ENCODE results near the gene MSH3.

Gene MSH3

GRCh38 chr5:80655231-80655774, 851 bp downstream of the MSH3 start (continued):
- TF ChIP-seq, protein P1, sequence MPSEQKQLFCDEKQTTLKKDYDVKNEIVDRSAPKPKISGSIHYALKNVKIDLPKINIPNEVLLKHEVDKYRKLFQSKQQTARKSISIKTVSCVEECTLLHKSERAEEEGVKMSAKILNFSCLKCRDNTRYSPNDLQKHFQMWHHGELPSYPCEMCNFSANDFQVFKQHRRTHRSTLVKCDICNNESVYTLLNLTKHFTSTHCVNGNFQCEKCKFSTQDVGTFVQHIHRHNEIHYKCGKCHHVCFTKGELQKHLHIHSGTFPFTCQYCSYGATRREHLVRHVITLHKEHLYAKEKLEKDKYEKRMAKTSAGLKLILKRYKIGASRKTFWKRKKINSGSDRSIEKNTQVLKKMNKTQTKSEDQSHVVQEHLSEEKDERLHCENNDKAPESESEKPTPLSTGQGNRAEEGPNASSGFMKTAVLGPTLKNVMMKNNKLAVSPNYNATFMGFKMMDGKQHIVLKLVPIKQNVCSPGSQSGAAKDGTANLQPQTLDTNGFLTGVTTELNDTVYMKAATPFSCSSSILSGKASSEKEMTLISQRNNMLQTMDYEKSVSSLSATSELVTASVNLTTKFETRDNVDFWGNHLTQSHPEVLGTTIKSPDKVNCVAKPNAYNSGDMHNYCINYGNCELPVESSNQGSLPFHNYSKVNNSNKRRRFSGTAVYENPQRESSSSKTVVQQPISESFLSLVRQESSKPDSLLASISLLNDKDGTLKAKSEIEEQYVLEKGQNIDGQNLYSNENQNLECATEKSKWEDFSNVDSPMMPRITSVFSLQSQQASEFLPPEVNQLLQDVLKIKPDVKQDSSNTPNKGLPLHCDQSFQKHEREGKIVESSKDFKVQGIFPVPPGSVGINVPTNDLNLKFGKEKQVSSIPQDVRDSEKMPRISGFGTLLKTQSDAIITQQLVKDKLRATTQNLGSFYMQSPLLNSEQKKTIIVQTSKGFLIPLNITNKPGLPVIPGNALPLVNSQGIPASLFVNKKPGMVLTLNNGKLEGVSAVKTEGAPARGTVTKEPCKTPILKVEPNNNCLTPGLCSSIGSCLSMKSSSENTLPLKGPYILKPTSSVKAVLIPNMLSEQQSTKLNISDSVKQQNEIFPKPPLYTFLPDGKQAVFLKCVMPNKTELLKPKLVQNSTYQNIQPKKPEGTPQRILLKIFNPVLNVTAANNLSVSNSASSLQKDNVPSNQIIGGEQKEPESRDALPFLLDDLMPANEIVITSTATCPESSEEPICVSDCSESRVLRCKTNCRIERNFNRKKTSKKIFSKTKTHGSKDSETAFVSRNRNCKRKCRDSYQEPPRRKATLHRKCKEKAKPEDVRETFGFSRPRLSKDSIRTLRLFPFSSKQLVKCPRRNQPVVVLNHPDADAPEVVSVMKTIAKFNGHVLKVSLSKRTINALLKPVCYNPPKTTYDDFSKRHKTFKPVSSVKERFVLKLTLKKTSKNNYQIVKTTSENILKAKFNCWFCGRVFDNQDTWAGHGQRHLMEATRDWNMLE (tag by site-specific recombination; conservative IDR thresholded peaks at IDR 0.05; ENCODE audit: low read depth), result 0 out of 2 replicates have a peak, but pooled peaks have one; percentile 3

DNA sequence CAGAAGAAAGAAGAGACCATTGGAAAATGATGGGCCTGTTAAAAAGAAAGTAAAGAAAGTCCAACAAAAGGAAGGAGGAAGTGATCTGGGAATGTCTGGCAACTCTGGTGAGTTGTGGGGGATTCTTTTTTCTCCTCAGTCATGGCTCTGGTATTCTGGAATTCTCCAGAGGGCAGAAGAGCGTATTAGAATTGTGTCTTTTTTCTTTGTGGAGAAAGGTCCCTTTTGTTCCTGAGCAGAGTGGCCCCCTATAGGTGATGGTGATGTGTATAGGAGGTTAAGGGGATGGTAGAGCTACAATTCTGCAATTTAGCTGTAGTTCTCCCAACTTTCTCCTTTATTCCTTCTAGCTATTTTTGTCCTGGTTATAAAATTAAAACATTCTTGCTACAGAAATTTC, 2.0 kb downstream of the MSH3 start:
- Histone ChIP-seq H3K4me1 (ENCODE audit: control insufficient read depth, insufficient read depth, low read length) (peaks cover 6% of the 10 kb centered on the region; the same call in 1 of the 2 replicates), H3K9me3 (ENCODE audit: control insufficient read depth, insufficient read depth, low read depth, low read length) (no peaks in the 10 kb centered on the region), H3K36me3 (ENCODE audit: control insufficient read depth in 2 of 2, insufficient read depth in 1 of 2, low read length in 2 of 2) (peaks cover 43 to 50% of the 10 kb centered on the region in 2 experiments), H3K4me3 (ENCODE audit: low read depth, low read length) (no peak overlapping the region), H3K27ac (ENCODE audit: extremely low read depth, low read depth, low read length) (no peak overlapping the region)
- TF ChIP-seq ZNF341 (tag by site-specific recombination; IDR thresholded peaks at IDR 0.05; ENCODE audit: low read depth), result no peak
- no peak for TF ChIP-seq ZNF350 (tag by site-specific recombination; IDR thresholded peaks at IDR 0.05)
- TF ChIP-seq, protein P2, sequence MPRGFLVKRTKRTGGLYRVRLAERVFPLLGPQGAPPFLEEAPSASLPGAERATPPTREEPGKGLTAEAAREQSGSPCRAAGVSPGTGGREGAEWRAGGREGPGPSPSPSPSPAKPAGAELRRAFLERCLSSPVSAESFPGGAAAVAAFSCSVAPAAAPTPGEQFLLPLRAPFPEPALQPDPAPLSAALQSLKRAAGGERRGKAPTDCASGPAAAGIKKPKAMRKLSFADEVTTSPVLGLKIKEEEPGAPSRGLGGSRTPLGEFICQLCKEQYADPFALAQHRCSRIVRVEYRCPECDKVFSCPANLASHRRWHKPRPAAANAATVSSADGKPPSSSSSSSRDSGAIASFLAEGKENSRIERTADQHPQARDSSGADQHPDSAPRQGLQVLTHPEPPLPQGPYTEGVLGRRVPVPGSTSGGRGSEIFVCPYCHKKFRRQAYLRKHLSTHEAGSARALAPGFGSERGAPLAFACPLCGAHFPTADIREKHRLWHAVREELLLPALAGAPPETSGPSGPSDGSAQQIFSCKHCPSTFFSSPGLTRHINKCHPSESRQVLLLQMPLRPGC (tag by site-specific recombination; IDR thresholded peaks at IDR 0.05), result no peak
- no peak for TF ChIP-seq KLF7 (tag by site-specific recombination; IDR thresholded peaks at IDR 0.05; ENCODE audit: borderline replicate concordance)
- TF ChIP-seq ZBTB26 (tag by site-specific recombination; optimal IDR thresholded peaks at IDR 0.05), result no peak
- TF ChIP-seq ZNF658 (tag by site-specific recombination; IDR thresholded peaks at IDR 0.05), result no peak
- TF ChIP-seq, protein P3, sequence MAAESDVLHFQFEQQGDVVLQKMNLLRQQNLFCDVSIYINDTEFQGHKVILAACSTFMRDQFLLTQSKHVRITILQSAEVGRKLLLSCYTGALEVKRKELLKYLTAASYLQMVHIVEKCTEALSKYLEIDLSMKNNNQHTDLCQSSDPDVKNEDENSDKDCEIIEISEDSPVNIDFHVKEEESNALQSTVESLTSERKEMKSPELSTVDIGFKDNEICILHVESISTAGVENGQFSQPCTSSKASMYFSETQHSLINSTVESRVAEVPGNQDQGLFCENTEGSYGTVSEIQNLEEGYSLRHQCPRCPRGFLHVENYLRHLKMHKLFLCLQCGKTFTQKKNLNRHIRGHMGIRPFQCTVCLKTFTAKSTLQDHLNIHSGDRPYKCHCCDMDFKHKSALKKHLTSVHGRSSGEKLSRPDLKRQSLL (tag by site-specific recombination; IDR thresholded peaks at IDR 0.05), result 0 out of 2 replicates have a peak, but pooled peaks have one; percentile 11
- no peak for TF ChIP-seq ZNF660 (tag by site-specific recombination; IDR thresholded peaks at IDR 0.05)
- TF ChIP-seq ZNF791 (tag by site-specific recombination; IDR thresholded peaks at IDR 0.05), result no peak
- TF ChIP-seq CTCF (tag by site-specific recombination; IDR thresholded peaks at IDR 0.05), result peak; percentile 20; the same call in 1 of the 2 replicates
- TF ChIP-seq BCL11A (tag by site-specific recombination; IDR thresholded peaks at IDR 0.05; ENCODE audit: low read depth), result no peak
- no peak for TF ChIP-seq GLI2 (tag by site-specific recombination; IDR thresholded peaks at IDR 0.05; ENCODE audit: borderline replicate concordance, low read depth)
- TF ChIP-seq KLF9 (tag by site-specific recombination; IDR thresholded peaks at IDR 0.05; ENCODE audit: low read depth), result no peak
- no peak for TF ChIP-seq ZNF223 (tag by site-specific recombination; IDR thresholded peaks at IDR 0.05)
- TF ChIP-seq ZBTB7A (tag by site-specific recombination; IDR thresholded peaks at IDR 0.05; ENCODE audit: low read depth), result no peak
- TF ChIP-seq ZNF391 (tag by site-specific recombination; IDR thresholded peaks at IDR 0.05; ENCODE audit: borderline replicate concordance, low read depth), result no peak
- POLR2A ChIA-PET, result no interaction called here
- CTCF ChIA-PET, result interaction anchor here (0.8 to 4.1 kb wide), 3 partner anchors 16 to 32 kb away, joined by 3 to 22 read pairs (median 4); no protein-coding TSS in a partner anchor

All from HEK293 (cell line).